H9 (cell line): ENCODE measurements around the gene ANKS1B. TPM values are rescaled to one million over a fixed set of nuclear protein-coding genes. Genes with fewer than 3 reads are reported as not detected.

Source experiments
- DNase-seq: peaks from one replicate; pipeline ENCODE4 v3.0.0-alpha.2; 2017
- H2AFZ ChIP-seq: one replicate; pipeline ENCODE4 v1.6.1; 2013; ENCODE audit warnings: mild to moderate bottlenecking, low read length, control low read depth, moderate library complexity
- H2AK5ac ChIP-seq: 2 replicates; pipeline ENCODE4 v1.6.1; 2013; ENCODE audit warnings: low read length, control low read depth, mixed read lengths; ENCODE audit not compliant: insufficient read length
- H2BK120ac ChIP-seq: one replicate; pipeline ENCODE4 v1.6.1; 2013; ENCODE audit warnings: low read depth, mild to moderate bottlenecking, low read length, control low read depth, inconsistent platforms; ENCODE audit not compliant: poor library complexity, severe bottlenecking
- H2BK12ac ChIP-seq: 2 replicates; pipeline ENCODE4 v1.6.1; 2013; ENCODE audit warnings: low read length, control low read depth, mixed read lengths, low read depth; ENCODE audit not compliant: insufficient read length
- H2BK15ac ChIP-seq: 2 replicates; pipeline ENCODE4 v1.6.1; 2013; ENCODE audit warnings: low read depth, low read length, control low read depth
- H2BK20ac ChIP-seq: one replicate; pipeline ENCODE4 v1.6.1; 2013; ENCODE audit warnings: low read depth, mild to moderate bottlenecking, low read length, control low read depth, inconsistent platforms; ENCODE audit not compliant: poor library complexity, severe bottlenecking
- H2BK5ac ChIP-seq: 2 replicates; pipeline ENCODE4 v1.6.1; 2013; ENCODE audit warnings: low read length, control low read depth, mixed read lengths; ENCODE audit not compliant: insufficient read length
- H3K14ac ChIP-seq: 2 replicates; pipeline ENCODE4 v1.6.1; 2013; ENCODE audit warnings: low read length, control low read depth; ENCODE audit not compliant: insufficient read depth
- H3K18ac ChIP-seq: 2 replicates; pipeline ENCODE4 v1.6.1; 2013; ENCODE audit warnings: low read depth, mild to moderate bottlenecking, mixed read lengths, low read length, control low read depth; ENCODE audit not compliant: insufficient read length
- H3K23ac ChIP-seq: 2 replicates; pipeline ENCODE4 v1.6.1; 2013; ENCODE audit warnings: low read length, control low read depth, mixed read lengths, low read depth; ENCODE audit not compliant: insufficient read length
- H3K23me2 ChIP-seq: 2 replicates; pipeline ENCODE4 v1.6.1; 2013; ENCODE audit warnings: low read depth, mild to moderate bottlenecking, mixed read lengths, low read length, control low read depth; ENCODE audit not compliant: insufficient read length, poor library complexity, severe bottlenecking
- H3K27ac ChIP-seq: 2 replicates; pipeline ENCODE4 v1.5.1; 2013; ENCODE audit warnings: low read length, control low read depth, mixed read lengths, low read depth; ENCODE audit not compliant: insufficient read length
- H3K27me3 ChIP-seq: 2 replicates; pipeline ENCODE4 v1.6.1; 2013; ENCODE audit warnings: low read length, control low read depth, inconsistent platforms; ENCODE audit not compliant: insufficient read depth
- H3K4ac ChIP-seq: 2 replicates; pipeline ENCODE4 v1.6.1; 2013; ENCODE audit warnings: low read depth, mild to moderate bottlenecking, control low read depth, inconsistent platforms, low read length, moderate library complexity
- H3K4me1 ChIP-seq: 2 replicates; pipeline ENCODE4 v1.6.1; 2013; ENCODE audit warnings: low read length, control low read depth, inconsistent platforms; ENCODE audit not compliant: insufficient read depth
- H3K4me2 ChIP-seq: 2 replicates; pipeline ENCODE4 v1.6.1; 2013; ENCODE audit warnings: low read length, control low read depth, mixed read lengths; ENCODE audit not compliant: insufficient read length, insufficient read depth
- H3K56ac ChIP-seq: 2 replicates; pipeline ENCODE4 v1.6.1; 2013; ENCODE audit warnings: low read depth, mild to moderate bottlenecking, mixed read lengths, low read length, control low read depth; ENCODE audit not compliant: insufficient read length
- H3K79me1 ChIP-seq: 2 replicates; pipeline ENCODE4 v1.6.1; 2013; ENCODE audit warnings: low read depth, mild to moderate bottlenecking, moderate library complexity, low read length, control low read depth, inconsistent platforms; ENCODE audit not compliant: insufficient read depth, poor library complexity, severe bottlenecking
- H3K79me2 ChIP-seq: 2 replicates; pipeline ENCODE4 v1.6.1; 2013; ENCODE audit warnings: low read length, control low read depth, inconsistent platforms; ENCODE audit not compliant: insufficient read depth
- H3K9ac ChIP-seq: 2 replicates; pipeline ENCODE4 v1.6.1; 2013; ENCODE audit warnings: low read length, control low read depth, mixed read lengths; ENCODE audit not compliant: insufficient read length; ENCODE audit errors: extremely low read depth
- H3K9me3 ChIP-seq: one replicate; pipeline ENCODE4 v1.6.1; 2013; ENCODE audit warnings: low read depth, low read length, inconsistent platforms; ENCODE audit not compliant: control insufficient read depth
- H3T11ph ChIP-seq: one replicate; pipeline ENCODE4 v1.6.1; 2013; ENCODE audit warnings: mild to moderate bottlenecking, low read length, control low read depth, inconsistent platforms
- H4K20me1 ChIP-seq: one replicate; pipeline ENCODE4 v1.6.1; 2013; ENCODE audit not compliant: control insufficient read depth, insufficient read length, insufficient read depth
- H4K5ac ChIP-seq: 2 replicates; pipeline ENCODE4 v1.6.1; 2013; ENCODE audit warnings: low read depth, mild to moderate bottlenecking, mixed read lengths, low read length, control low read depth; ENCODE audit not compliant: insufficient read length
- H4K8ac ChIP-seq: replicated peaks from 2 replicates; pipeline ENCODE4 v1.6.1; 2013; ENCODE audit warnings: low read length, control low read depth, mixed read lengths, low read depth; ENCODE audit not compliant: insufficient read length
- H4K91ac ChIP-seq: 2 replicates; pipeline ENCODE4 v1.6.1; 2013; ENCODE audit warnings: low read depth, mild to moderate bottlenecking, moderate library complexity, mixed read lengths, low read length, control low read depth; ENCODE audit not compliant: insufficient read length
- H3K27ac Mint-ChIP-seq, 3 experiments: 2 replicates in 2 of 3; 3 replicates in 1 of 3; pipeline ENCODE4 v1.8.0; 2020 to 2021; ENCODE audit warnings: mixed read lengths in 3 of 3, mild to moderate bottlenecking in 1 of 3, moderate library complexity in 1 of 3
- H3K27me3 Mint-ChIP-seq: 2 replicates; pipeline ENCODE4 v1.8.0; 2021; ENCODE audit warnings: low read depth, mild to moderate bottlenecking, moderate library complexity, mixed read lengths
- H3K36me3 Mint-ChIP-seq, 3 experiments: 2 replicates in 2 of 3; 3 replicates in 1 of 3; pipeline ENCODE4 v1.8.0; 2020 to 2021; ENCODE audit warnings: low read depth in 3 of 3, mixed read lengths in 3 of 3; ENCODE audit not compliant: insufficient read depth in 1 of 3
- H3K4me1 Mint-ChIP-seq, 2 experiments: 2 replicates each; pipeline ENCODE4 v1.8.0; 2020; ENCODE audit warnings: mixed read lengths in 2 of 2
- H3K4me3 Mint-ChIP-seq, 2 experiments: 2 replicates in 1 of 2; 3 replicates in 1 of 2; pipeline ENCODE4 v1.8.0; 2020 to 2021; ENCODE audit warnings: mild to moderate bottlenecking in 2 of 2, mixed read lengths in 2 of 2, moderate library complexity in 1 of 2
- H3K9me3 Mint-ChIP-seq, 2 experiments: 2 replicates in 1 of 2; 3 replicates in 1 of 2; pipeline ENCODE4 v1.8.0; 2020; ENCODE audit warnings: mild to moderate bottlenecking in 2 of 2, mixed read lengths in 2 of 2, moderate library complexity in 1 of 2
- WGBS: extraction: QIAGEN DNeasy Blood & Tissue Kit; methylation state at CpG from one replicate; pipeline ENCODE4 v1.1.7; 2013; ENCODE audit warnings: missing lambda C conversion rate, low lambda C conversion rate, mixed read lengths; ENCODE audit not compliant: insufficient read length; ENCODE audit errors: extremely low coverage; 5-methylcytosine and 5-hydroxymethylcytosine counted together
- total RNA-seq: library from RNA; stranded (reverse); gene quantifications from 2 replicates; pipeline ENCODE4 v1.2.1, GENCODE V29; 2021
- TF ChIP-seq, protein P1 (sequence below): fragments of 200-600 bp; sonication (generic); conservative IDR thresholded peaks from 3 replicates; pipeline ENCODE4 v1.8.0; 2021; ENCODE audit warnings: antibody characterized with exemption, mild to moderate bottlenecking

The ANKS1B gene
- total RNA-seq, 1 experiment from 2014 or later: 4.1 TPM

- Histone ChIP-seq H4K8ac (no peak overlapping the region), H2BK15ac (no peak overlapping the region), H3K4me2 (no peak overlapping the region), H3K4ac (no peak overlapping the region), H3K27ac (no peak overlapping the region), H2BK120ac (no peak overlapping the region), H3K23ac (no peak overlapping the region), H2AFZ (no peak overlapping the region), H4K20me1 (no peaks in the 10 kb centered on the region), H3K79me1 (no peaks in the 10 kb centered on the region), H3K18ac (no peak overlapping the region), H4K91ac (no peak overlapping the region), H3K79me2 (no peaks in the 10 kb centered on the region), H3K27me3 (peaks cover 3% of the 10 kb centered on the region; the same call in 1 of the 2 replicates), H3K56ac (no peak overlapping the region), H3K9me3 (no peaks in the 10 kb centered on the region), H2BK12ac (no peak overlapping the region), H2AK5ac (no peak overlapping the region), H3T11ph (no peak overlapping the region), H2BK5ac (no peak overlapping the region), H3K9ac (no peak overlapping the region), H3K4me1 (peaks cover 3% of the 10 kb centered on the region; the same call in 1 of the 2 replicates), H3K23me2 (peaks cover 3% of the 10 kb centered on the region), H3K14ac (no peak overlapping the region), H4K5ac (no peak overlapping the region), H2BK20ac (no peak overlapping the region)
- no peaks in the 10 kb centered on the region for H3K9me3 Mint-ChIP-seq
- no peak overlapping the region for H3K4me3 Mint-ChIP-seq
- no peaks in the 10 kb centered on the region; a peak in 1 of 7 replicates for H3K36me3 Mint-ChIP-seq
- H3K4me1 Mint-ChIP-seq: peaks cover 15 to 16% of the 10 kb centered on the region in 2 experiments
- H3K27me3 Mint-ChIP-seq: peaks cover 26% of the 10 kb centered on the region
- no peak overlapping the region for H3K27ac Mint-ChIP-seq
- TF ChIP-seq, protein P1, sequence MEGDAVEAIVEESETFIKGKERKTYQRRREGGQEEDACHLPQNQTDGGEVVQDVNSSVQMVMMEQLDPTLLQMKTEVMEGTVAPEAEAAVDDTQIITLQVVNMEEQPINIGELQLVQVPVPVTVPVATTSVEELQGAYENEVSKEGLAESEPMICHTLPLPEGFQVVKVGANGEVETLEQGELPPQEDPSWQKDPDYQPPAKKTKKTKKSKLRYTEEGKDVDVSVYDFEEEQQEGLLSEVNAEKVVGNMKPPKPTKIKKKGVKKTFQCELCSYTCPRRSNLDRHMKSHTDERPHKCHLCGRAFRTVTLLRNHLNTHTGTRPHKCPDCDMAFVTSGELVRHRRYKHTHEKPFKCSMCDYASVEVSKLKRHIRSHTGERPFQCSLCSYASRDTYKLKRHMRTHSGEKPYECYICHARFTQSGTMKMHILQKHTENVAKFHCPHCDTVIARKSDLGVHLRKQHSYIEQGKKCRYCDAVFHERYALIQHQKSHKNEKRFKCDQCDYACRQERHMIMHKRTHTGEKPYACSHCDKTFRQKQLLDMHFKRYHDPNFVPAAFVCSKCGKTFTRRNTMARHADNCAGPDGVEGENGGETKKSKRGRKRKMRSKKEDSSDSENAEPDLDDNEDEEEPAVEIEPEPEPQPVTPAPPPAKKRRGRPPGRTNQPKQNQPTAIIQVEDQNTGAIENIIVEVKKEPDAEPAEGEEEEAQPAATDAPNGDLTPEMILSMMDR: no peak
- DNase-seq: no peak
- WGBS: no CpG with 5 or more reads among the region's 2 CpGs
Measured at GRCh38 chr12:99979471-99979870, 5.3 kb downstream of the ANKS1B start.
